Measurements from ENCODE around the gene ANXA4.

- TF ChIP-seq, protein P1, sequence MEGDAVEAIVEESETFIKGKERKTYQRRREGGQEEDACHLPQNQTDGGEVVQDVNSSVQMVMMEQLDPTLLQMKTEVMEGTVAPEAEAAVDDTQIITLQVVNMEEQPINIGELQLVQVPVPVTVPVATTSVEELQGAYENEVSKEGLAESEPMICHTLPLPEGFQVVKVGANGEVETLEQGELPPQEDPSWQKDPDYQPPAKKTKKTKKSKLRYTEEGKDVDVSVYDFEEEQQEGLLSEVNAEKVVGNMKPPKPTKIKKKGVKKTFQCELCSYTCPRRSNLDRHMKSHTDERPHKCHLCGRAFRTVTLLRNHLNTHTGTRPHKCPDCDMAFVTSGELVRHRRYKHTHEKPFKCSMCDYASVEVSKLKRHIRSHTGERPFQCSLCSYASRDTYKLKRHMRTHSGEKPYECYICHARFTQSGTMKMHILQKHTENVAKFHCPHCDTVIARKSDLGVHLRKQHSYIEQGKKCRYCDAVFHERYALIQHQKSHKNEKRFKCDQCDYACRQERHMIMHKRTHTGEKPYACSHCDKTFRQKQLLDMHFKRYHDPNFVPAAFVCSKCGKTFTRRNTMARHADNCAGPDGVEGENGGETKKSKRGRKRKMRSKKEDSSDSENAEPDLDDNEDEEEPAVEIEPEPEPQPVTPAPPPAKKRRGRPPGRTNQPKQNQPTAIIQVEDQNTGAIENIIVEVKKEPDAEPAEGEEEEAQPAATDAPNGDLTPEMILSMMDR (IDR thresholded peaks at IDR 0.05): no peak
- no peak for TF ChIP-seq POLR2AphosphoS5 (IDR thresholded peaks at IDR 0.05)
These were observed 49.5 kb upstream of the ANXA4 start for GRCh38 chr2:69692424-69692823.
